Endodermal cell (in vitro differentiated cells): ENCODE data around the gene ANGPTL2. TPM values are rescaled to one million over a fixed set of nuclear protein-coding genes. Genes with fewer than 3 reads are reported as not detected.

Experiments used
- DNase-seq: peaks from one replicate; pipeline ENCODE4 v3.0.0-alpha.2; 2017
- H3K27ac ChIP-seq: 2 replicates; pipeline ENCODE4 v1.5.1; 2013; ENCODE audit warnings: mild to moderate bottlenecking, low read depth, low read length, moderate library complexity
- H3K27me3 ChIP-seq: 2 replicates; pipeline ENCODE4 v1.6.1; 2013; ENCODE audit warnings: mild to moderate bottlenecking, low read length, moderate library complexity; ENCODE audit not compliant: insufficient read depth, control insufficient read depth, poor library complexity, severe bottlenecking
- H3K36me3 ChIP-seq: 2 replicates; pipeline ENCODE4 v1.7.0; 2013; ENCODE audit warnings: mild to moderate bottlenecking, low read length, moderate library complexity; ENCODE audit not compliant: control insufficient read depth, insufficient read depth
- H3K4me1 ChIP-seq: one replicate; pipeline ENCODE4 v1.7.0; 2013; ENCODE audit warnings: low read length; ENCODE audit not compliant: control insufficient read depth, insufficient read depth
- H3K4me3 ChIP-seq: 2 replicates; pipeline ENCODE4 v1.5.1; 2013; ENCODE audit warnings: mild to moderate bottlenecking, low read length, moderate library complexity
- H3K9ac ChIP-seq: 2 replicates; pipeline ENCODE4 v1.6.1; 2013; ENCODE audit warnings: mild to moderate bottlenecking, low read length, moderate library complexity; ENCODE audit not compliant: poor library complexity, severe bottlenecking; ENCODE audit errors: extremely low read depth
- H3K9me3 ChIP-seq: 2 replicates; pipeline ENCODE4 v1.6.1; 2013; ENCODE audit warnings: mild to moderate bottlenecking, low read length, moderate library complexity; ENCODE audit not compliant: control insufficient read depth
- H3K27ac Mint-ChIP-seq: 2 replicates; pipeline ENCODE4 v1.8.0; 2020; ENCODE audit warnings: mixed read lengths
- H3K27me3 Mint-ChIP-seq: 2 replicates; pipeline ENCODE4 v1.8.0; 2021; ENCODE audit warnings: mild to moderate bottlenecking, mixed read lengths; ENCODE audit not compliant: insufficient read depth
- H3K36me3 Mint-ChIP-seq: 2 replicates; pipeline ENCODE4 v1.8.0; 2020; ENCODE audit warnings: low read depth, mixed read lengths
- H3K4me1 Mint-ChIP-seq: 2 replicates; pipeline ENCODE4 v1.8.0; 2020; ENCODE audit warnings: mixed read lengths
- H3K4me3 Mint-ChIP-seq: 2 replicates; pipeline ENCODE4 v1.8.0; 2020; ENCODE audit warnings: mild to moderate bottlenecking, moderate library complexity, mixed read lengths
- H3K9me3 Mint-ChIP-seq: 2 replicates; pipeline ENCODE4 v1.8.0; 2020; ENCODE audit warnings: mild to moderate bottlenecking, mixed read lengths
- CTCF ChIP-seq: fragments of 200-600 bp; sonication (generic); conservative IDR thresholded peaks from 2 replicates; pipeline ENCODE4 v1.5.0; 2021; ENCODE audit warnings: antibody characterized with exemption, mild to moderate bottlenecking
- WGBS, 2 experiments: methylation state at CpG; one replicate each; pipeline versions ENCODE4 v1.1.5 to v1.1.7; 2013; ENCODE audit warnings: missing lambda C conversion rate in 2 of 2, mixed read lengths in 1 of 2; ENCODE audit not compliant: insufficient coverage in 1 of 2, insufficient read length in 1 of 2; 5-methylcytosine and 5-hydroxymethylcytosine counted together
- total RNA-seq, 2 donors: library from RNA; stranded (reverse); fragmentation: NEBNext Ultra II Directional in 1 of 2; extraction: Animal tissue kit (Norgen Biotek cat#: 25700) in 1 of 2; gene quantifications; 2 replicates in 1 of 2; 3 replicates in 1 of 2; pipeline ENCODE4 v1.2.1, GENCODE V29; 2021

ANGPTL2 gene
- total RNA-seq, 2 donors from 2014 or later: 14.8 to 17.1 TPM

GRCh38 chr9:127123064-127123890 lies 842 bp upstream of the ANGPTL2 start:
- Mint-ChIP-seq H3K4me3 (peak overlapping the region; percentile 72), H3K27ac (no peak overlapping the region), H3K4me1 (peaks cover 41% of the 10 kb centered on the region), H3K27me3 (peaks cover 9% of the 10 kb centered on the region), H3K9me3 (no peaks in the 10 kb centered on the region), H3K36me3 (peaks cover 6% of the 10 kb centered on the region)
- no peak overlapping the region for H3K9ac ChIP-seq
- H3K9me3 ChIP-seq: no peaks in the 10 kb centered on the region
- H3K4me3 ChIP-seq: no peak overlapping the region
- peak; percentile 7 for TF ChIP-seq CTCF
- H3K27me3 ChIP-seq: no peaks in the 10 kb centered on the region
- DNase-seq: no peak
- WGBS, 2 experiments: 58 to 69% methylated on average over 8 to 16 of the region's 16 CpGs
- no peaks in the 10 kb centered on the region for H3K36me3 ChIP-seq
- H3K27ac ChIP-seq: peak overlapping the region; percentile 83
- peaks cover 18% of the 10 kb centered on the region for H3K4me1 ChIP-seq

- Mint-ChIP-seq H3K4me3 (peak overlapping the region; percentile 72), H3K27ac (peak overlapping the region; percentile 85), H3K36me3 (peaks cover 6% of the 10 kb centered on the region), H3K27me3 (peaks cover 9% of the 10 kb centered on the region), H3K9me3 (no peaks in the 10 kb centered on the region), H3K4me1 (peaks cover 56% of the 10 kb centered on the region)
- TF ChIP-seq CTCF: no peak
- Histone ChIP-seq H3K9me3 (no peaks in the 10 kb centered on the region), H3K4me1 (peaks cover 19% of the 10 kb centered on the region), H3K9ac (peak overlapping the region; percentile 39), H3K27ac (peak overlapping the region; percentile 83), H3K27me3 (no peaks in the 10 kb centered on the region), H3K4me3 (peak overlapping the region; percentile 88), H3K36me3 (no peaks in the 10 kb centered on the region)
- WGBS, 2 experiments: 28 to 36% methylated on average over 3 to 20 of the region's 20 CpGs
- no peak for DNase-seq
Measured at GRCh38 chr9:127121628-127122175, 733 bp downstream of the ANGPTL2 start.

GRCh38 chr9:127119320-127119709 lies 3.1 kb downstream of the ANGPTL2 start:
- H3K27me3 Mint-ChIP-seq: peaks cover 2% of the 10 kb centered on the region
- TF ChIP-seq CTCF: no peak
- no peak overlapping the region for H3K27ac ChIP-seq
- peaks cover 19% of the 10 kb centered on the region for H3K4me1 ChIP-seq
- H3K36me3 ChIP-seq: no peaks in the 10 kb centered on the region
- H3K27me3 ChIP-seq: no peaks in the 10 kb centered on the region
- no peak overlapping the region for H3K4me3 ChIP-seq
- DNase-seq: no peak
- H3K27ac Mint-ChIP-seq: no peak overlapping the region
- no peak overlapping the region for H3K4me3 Mint-ChIP-seq
- no peaks in the 10 kb centered on the region for H3K9me3 Mint-ChIP-seq
- H3K4me1 Mint-ChIP-seq: peaks cover 50% of the 10 kb centered on the region
- H3K9me3 ChIP-seq: no peaks in the 10 kb centered on the region
- WGBS, 2 experiments: 93 to 100% methylated on average over 4 of the region's 4 CpGs
- peaks cover 6% of the 10 kb centered on the region for H3K36me3 Mint-ChIP-seq
- no peak overlapping the region for H3K9ac ChIP-seq
